GM19035 (cell line): ENCODE measurements around the gene EIF5B.

Experiments
- ATAC-seq: cut with Tn5 transposase; IDR thresholded peaks from one replicate; pipeline ENCODE4 v1.9.1; 2021; ENCODE audit not compliant: unreplicated experiment

The EIF5B gene

GRCh38 chr2:99406137-99406536 is 68.9 kb downstream of the EIF5B start:
- ATAC-seq, result no peak

GRCh38 chr2:99410276-99410675 is 73.1 kb downstream of the EIF5B start:
- ATAC-seq, result no peak

- no peak for ATAC-seq
These were observed 77.4 kb downstream of the EIF5B start for GRCh38 chr2:99414566-99414965.

GRCh38 chr2:99417396-99417795 is 80.2 kb downstream of the EIF5B start:
- ATAC-seq, result no peak

- ATAC-seq, result no peak
These were observed 82.8 kb downstream of the EIF5B start for GRCh38 chr2:99420031-99420430.

GRCh38 chr2:99420751-99421299 is 83.6 kb downstream of the EIF5B start:
- no peak for ATAC-seq

- ATAC-seq, result no peak
These were observed 84.3 kb downstream of the EIF5B start for GRCh38 chr2:99421469-99421868.

GRCh38 chr2:99422599-99422998 is 85.4 kb downstream of the EIF5B start:
- no peak for ATAC-seq

- ATAC-seq, result no peak
These were observed 87.2 kb downstream of the EIF5B start for GRCh38 chr2:99424371-99424770.

- ATAC-seq, result no peak
These were observed 87.8 kb downstream of the EIF5B start for GRCh38 chr2:99425022-99425421.

- no peak for ATAC-seq
These were observed 93.6 kb downstream of the EIF5B start for GRCh38 chr2:99430614-99431291.

GRCh38 chr2:99431587-99432275 is 94.5 kb downstream of the EIF5B start:
- no peak for ATAC-seq

- ATAC-seq, result no peak
These were observed 96.2 kb downstream of the EIF5B start for GRCh38 chr2:99433340-99433739.

GRCh38 chr2:99436874-99437273 is 99.7 kb downstream of the EIF5B start:
- no peak for ATAC-seq

GRCh38 chr2:99439971-99440505 is 102.8 kb downstream of the EIF5B start:
- ATAC-seq, result no peak

- no peak for ATAC-seq
These were observed 105.6 kb downstream of the EIF5B start for GRCh38 chr2:99442837-99443236.

- ATAC-seq, result no peak
These were observed 107.0 kb downstream of the EIF5B start for GRCh38 chr2:99444222-99444621.

GRCh38 chr2:99445065-99445464 is 107.9 kb downstream of the EIF5B start:
- ATAC-seq, result no peak

- ATAC-seq, result no peak
These were observed 111.4 kb downstream of the EIF5B start for GRCh38 chr2:99448556-99448955.

- no peak for ATAC-seq
These were observed 113.0 kb downstream of the EIF5B start for GRCh38 chr2:99450199-99450598.
